Muscle of arm (tissue), 12 donors: ENCODE data around the gene ANKRD49. TPM values are rescaled to one million over a fixed set of nuclear protein-coding genes. Genes with fewer than 3 reads are reported as not detected.
A peak's percentile ranks its signal among the peaks of the same experiment; 100 is the strongest.

Experiments used
- DNase-seq: peaks from one replicate; pipeline ENCODE4 v3.0.0-alpha.2; 2013
- polyA plus RNA-seq, 12 donors: library from polyadenylated mRNA; unstranded; fragments of 120-200 nt; gene quantifications; one replicate each; pipeline ENCODE4 v1.2.1, GENCODE V29; 2013; ENCODE audit not compliant: insufficient read length in 12 of 12

ANKRD49 gene
- polyA plus RNA-seq, 12 donors = 11.4 to 42.6 (median 15.7) TPM; not detected in 1

DNA sequence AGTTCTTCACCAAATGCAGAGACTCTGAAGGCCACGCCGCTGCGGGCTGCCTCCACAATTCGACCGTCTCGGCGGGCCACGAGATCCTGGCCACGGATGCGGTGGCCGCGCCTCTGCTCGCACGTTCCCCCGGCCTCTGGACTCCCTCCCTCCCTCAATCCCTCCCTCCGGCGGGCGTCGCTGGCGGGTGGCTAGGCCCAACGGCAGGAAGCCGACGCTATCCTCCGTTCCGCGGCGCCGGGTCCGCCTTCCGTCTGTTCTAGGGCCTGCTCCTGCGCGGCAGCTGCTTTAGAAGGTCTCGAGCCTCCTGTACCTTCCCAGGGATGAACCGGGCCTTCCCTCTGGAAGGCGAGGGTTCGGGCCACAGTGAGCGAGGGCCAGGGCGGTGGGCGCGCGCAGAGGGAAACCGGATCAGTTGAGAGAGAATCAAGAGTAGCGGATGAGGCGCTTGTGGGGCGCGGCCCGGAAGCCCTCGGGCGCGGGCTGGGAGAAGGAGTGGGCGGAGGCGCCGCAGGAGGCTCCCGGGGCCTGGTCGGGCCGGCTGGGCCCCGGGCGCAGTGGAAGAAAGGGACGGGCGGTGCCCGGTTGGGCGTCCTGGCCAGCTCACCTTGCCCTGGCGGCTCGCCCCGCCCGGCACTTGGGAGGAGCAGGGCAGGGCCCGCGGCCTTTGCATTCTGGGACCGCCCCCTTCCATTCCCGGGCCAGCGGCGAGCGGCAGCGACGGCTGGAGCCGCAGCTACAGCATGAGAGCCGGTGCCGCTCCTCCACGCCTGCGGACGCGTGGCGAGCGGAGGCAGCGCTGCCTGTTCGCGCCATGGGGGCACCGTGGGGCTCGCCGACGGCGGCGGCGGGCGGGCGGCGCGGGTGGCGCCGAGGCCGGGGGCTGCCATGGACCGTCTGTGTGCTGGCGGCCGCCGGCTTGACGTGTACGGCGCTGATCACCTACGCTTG, 50.2 kb downstream of the ANKRD49 start, which contains the start of gene FUT4:
Gene FUT4, plus strand, starts transcription at position 227 of the 951 bp plus-strand sequence. Its CDS starts 213 bp downstream, at position 440.
- DNase-seq = peak; percentile 88

DNA sequence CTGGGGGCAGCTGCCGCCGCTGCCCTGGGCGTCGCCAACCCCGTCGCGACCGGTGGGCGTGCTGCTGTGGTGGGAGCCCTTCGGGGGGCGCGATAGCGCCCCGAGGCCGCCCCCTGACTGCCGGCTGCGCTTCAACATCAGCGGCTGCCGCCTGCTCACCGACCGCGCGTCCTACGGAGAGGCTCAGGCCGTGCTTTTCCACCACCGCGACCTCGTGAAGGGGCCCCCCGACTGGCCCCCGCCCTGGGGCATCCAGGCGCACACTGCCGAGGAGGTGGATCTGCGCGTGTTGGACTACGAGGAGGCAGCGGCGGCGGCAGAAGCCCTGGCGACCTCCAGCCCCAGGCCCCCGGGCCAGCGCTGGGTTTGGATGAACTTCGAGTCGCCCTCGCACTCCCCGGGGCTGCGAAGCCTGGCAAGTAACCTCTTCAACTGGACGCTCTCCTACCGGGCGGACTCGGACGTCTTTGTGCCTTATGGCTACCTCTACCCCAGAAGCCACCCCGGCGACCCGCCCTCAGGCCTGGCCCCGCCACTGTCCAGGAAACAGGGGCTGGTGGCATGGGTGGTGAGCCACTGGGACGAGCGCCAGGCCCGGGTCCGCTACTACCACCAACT, 51.0 kb downstream of the ANKRD49 start:
- DNase-seq = peak; percentile 25

DNA sequence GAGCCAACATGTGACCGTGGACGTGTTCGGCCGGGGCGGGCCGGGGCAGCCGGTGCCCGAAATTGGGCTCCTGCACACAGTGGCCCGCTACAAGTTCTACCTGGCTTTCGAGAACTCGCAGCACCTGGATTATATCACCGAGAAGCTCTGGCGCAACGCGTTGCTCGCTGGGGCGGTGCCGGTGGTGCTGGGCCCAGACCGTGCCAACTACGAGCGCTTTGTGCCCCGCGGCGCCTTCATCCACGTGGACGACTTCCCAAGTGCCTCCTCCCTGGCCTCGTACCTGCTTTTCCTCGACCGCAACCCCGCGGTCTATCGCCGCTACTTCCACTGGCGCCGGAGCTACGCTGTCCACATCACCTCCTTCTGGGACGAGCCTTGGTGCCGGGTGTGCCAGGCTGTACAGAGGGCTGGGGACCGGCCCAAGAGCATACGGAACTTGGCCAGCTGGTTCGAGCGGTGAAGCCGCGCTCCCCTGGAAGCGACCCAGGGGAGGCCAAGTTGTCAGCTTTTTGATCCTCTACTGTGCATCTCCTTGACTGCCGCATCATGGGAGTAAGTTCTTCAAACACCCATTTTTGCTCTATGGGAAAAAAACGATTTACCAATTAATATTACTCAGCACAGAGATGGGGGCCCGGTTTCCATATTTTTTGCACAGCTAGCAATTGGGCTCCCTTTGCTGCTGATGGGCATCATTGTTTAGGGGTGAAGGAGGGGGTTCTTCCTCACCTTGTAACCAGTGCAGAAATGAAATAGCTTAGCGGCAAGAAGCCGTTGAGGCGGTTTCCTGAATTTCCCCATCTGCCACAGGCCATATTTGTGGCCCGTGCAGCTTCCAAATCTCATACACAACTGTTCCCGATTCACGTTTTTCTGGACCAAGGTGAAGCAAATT, 51.7 kb downstream of the ANKRD49 start:
- DNase-seq = no peak

DNA sequence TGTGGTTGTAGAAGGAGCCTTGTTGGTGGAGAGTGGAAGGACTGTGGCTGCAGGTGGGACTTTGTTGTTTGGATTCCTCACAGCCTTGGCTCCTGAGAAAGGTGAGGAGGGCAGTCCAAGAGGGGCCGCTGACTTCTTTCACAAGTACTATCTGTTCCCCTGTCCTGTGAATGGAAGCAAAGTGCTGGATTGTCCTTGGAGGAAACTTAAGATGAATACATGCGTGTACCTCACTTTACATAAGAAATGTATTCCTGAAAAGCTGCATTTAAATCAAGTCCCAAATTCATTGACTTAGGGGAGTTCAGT, 52.3 kb downstream of the ANKRD49 start:
- DNase-seq = no peak

DNA sequence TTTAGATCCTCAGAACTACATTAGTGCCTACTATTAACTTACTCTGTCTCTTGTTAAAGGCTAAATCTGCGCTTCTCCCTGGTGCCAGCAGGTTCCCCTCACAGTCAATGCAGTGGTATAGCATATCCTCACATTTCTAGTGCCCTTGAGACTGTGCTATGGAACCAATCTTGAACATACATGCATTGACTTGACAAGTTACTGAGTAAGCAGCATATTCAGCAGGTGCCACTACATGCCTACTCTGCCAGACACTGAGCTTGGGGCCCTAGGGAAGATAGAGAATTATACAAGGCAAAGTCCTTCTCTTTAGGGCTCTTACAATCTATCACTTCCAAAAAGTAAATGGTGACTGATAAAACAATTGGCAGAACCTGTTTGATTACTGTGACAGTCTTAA, 53.1 kb downstream of the ANKRD49 start:
- no peak for DNase-seq

DNA sequence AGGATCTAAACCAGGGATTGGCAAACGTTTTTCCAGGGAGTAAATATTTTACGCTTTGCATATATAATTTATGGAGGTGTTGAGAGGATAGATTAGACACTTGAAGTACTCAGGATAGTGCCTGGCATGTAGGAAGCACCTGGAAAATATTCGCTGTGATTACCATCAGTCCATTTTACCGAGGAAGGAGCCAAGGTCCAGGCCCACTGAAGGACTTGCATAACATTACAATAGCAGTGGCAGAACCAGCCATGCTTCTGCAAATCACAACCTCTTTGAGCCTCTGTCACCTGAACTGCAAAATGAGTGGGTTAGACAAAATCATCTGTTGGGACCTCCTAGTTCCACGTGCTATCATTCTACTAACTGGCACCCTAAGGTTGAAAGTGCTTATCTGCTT, 55.4 kb downstream of the ANKRD49 start:
- DNase-seq = no peak

Other genes with a start within 250 kb of the ANKRD49 start
- not detected for gene IZUMO1R, start 189.4 kb upstream of the ANKRD49 start, polyA plus RNA-seq
- gene GPR83, start 92.6 kb upstream of the ANKRD49 start, polyA plus RNA-seq = under 1 TPM in 10 of 12 donors, not detected in 2; 0.05 to 0.37 (median 0.19) TPM
- 10 to 100 TPM in 10 of 12 donors, 1 to 10 TPM in 1, not detected in 1; 9.9 to 25.8 (median 17.0) TPM for gene MRE11, start 140 bp upstream of the ANKRD49 start, polyA plus RNA-seq
- not detected for gene C11orf97, start 18.5 kb downstream of the ANKRD49 start, polyA plus RNA-seq
- 1 to 10 TPM in 11 of 12 donors, not detected in 1; 4.1 to 7.3 (median 6.1) TPM for gene FUT4, start 49.9 kb downstream of the ANKRD49 start, polyA plus RNA-seq
- 1 to 10 TPM in 10 of 12 donors, not detected in 2; 3.6 to 6.7 (median 4.8) TPM for gene PIWIL4, start 73.4 kb downstream of the ANKRD49 start, polyA plus RNA-seq